ENCODE measurements around the gene INAVA. TPM values are rescaled to one million over a fixed set of nuclear protein-coding genes. Genes with fewer than 3 reads are reported as not detected.
A peak's percentile ranks its signal among the peaks of the same experiment; 100 is the strongest.

The INAVA gene
- total and polyA plus RNA-seq, 2 of the 13 experiments (the other 11 are each of a cell fraction or from before 2014, with no cell fraction given), result 6.0 to 13.5 TPM

GRCh38 chr1:200891774-200892157, 2.9 kb upstream of the INAVA start (continued):
- TF ChIP-seq HINFP (CRISPR knock-in tag; IDR thresholded peaks at IDR 0.05; ENCODE audit: low read depth) (no peak), ZNF547 (CRISPR knock-in tag; IDR thresholded peaks at IDR 0.05) (no peak), MED13 (CRISPR knock-in tag; IDR thresholded peaks at IDR 0.05) (no peak), DR1 (CRISPR knock-in tag; IDR thresholded peaks at IDR 0.05) (no peak), FOXA3 (CRISPR knock-in tag; IDR thresholded peaks at IDR 0.05) (peak; percentile 17; the same call in 1 of the 2 replicates), AFF4 (CRISPR knock-in tag; IDR thresholded peaks at IDR 0.05) (no peak), XBP1 (CRISPR knock-in tag; IDR thresholded peaks at IDR 0.05) (no peak), DRAP1 (CRISPR knock-in tag; IDR thresholded peaks at IDR 0.05) (no peak), UBTF (CRISPR knock-in tag; IDR thresholded peaks at IDR 0.05) (no peak), THAP7 (CRISPR knock-in tag; IDR thresholded peaks at IDR 0.05) (no peak), POLR2AphosphoS5 (IDR thresholded peaks at IDR 0.05; ENCODE audit: low read depth, low read length) (peak; percentile 56; the same call in 1 of the 2 replicates), RARA (CRISPR knock-in tag; IDR thresholded peaks at IDR 0.05) (0 out of 2 replicates have a peak, but pooled peaks have one; percentile 10), ZFP36 (IDR thresholded peaks at IDR 0.05; ENCODE audit: borderline replicate concordance, low read depth, low read length, partially characterized antibody) (no peak), ZNF280B (CRISPR knock-in tag; IDR thresholded peaks at IDR 0.05; ENCODE audit: borderline replicate concordance) (no peak), CTCF (CRISPR knock-in tag; IDR thresholded peaks at IDR 0.05) (no peak), HOXD1 (CRISPR knock-in tag; IDR thresholded peaks at IDR 0.05) (no peak)
